AG10803 (cell line): ENCODE results near the gene CADM1.

ENCODE experiments used
- DNase-seq: peaks from one replicate; pipeline ENCODE4 v3.0.0; 2010; ENCODE audit warnings: low read depth
- H3K4me3 ChIP-seq: 2 replicates; pipeline ENCODE4 v1.5.1; 2011; ENCODE audit warnings: mild to moderate bottlenecking, low read length, control low read depth
- TF ChIP-seq, protein P1 (sequence below): conservative IDR thresholded peaks from 2 replicates; pipeline ENCODE4 v1.5.1; 2011; ENCODE audit warnings: mild to moderate bottlenecking, low read length, control low read depth, inconsistent platforms

Gene CADM1

DNA sequence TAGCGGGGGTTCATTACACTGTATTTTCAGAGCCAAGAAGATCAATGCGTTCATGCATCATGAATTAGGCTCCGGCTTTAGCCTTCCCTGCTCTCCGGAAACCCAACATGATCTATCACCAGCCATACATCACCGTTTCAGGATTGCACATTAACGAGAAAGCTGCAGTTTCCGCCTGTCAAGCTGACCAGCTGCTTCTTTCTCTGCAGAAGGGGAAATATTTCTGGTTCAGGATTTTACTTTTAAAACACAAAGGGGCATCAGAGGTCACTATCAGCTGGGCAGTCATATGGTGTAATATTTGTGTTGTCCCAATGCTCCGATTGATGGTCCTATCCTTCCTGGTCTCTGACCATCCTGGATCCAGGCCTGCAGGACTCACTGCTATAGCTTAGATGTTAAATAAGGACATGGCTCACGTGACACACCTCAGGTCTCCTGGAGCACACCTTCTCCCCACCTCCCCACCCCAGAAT is 21.4 kb upstream of the CADM1 start:
- TF ChIP-seq, protein P1, sequence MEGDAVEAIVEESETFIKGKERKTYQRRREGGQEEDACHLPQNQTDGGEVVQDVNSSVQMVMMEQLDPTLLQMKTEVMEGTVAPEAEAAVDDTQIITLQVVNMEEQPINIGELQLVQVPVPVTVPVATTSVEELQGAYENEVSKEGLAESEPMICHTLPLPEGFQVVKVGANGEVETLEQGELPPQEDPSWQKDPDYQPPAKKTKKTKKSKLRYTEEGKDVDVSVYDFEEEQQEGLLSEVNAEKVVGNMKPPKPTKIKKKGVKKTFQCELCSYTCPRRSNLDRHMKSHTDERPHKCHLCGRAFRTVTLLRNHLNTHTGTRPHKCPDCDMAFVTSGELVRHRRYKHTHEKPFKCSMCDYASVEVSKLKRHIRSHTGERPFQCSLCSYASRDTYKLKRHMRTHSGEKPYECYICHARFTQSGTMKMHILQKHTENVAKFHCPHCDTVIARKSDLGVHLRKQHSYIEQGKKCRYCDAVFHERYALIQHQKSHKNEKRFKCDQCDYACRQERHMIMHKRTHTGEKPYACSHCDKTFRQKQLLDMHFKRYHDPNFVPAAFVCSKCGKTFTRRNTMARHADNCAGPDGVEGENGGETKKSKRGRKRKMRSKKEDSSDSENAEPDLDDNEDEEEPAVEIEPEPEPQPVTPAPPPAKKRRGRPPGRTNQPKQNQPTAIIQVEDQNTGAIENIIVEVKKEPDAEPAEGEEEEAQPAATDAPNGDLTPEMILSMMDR, result no peak
- no peak for DNase-seq
- H3K4me3 ChIP-seq, result no peak overlapping the region

DNA sequence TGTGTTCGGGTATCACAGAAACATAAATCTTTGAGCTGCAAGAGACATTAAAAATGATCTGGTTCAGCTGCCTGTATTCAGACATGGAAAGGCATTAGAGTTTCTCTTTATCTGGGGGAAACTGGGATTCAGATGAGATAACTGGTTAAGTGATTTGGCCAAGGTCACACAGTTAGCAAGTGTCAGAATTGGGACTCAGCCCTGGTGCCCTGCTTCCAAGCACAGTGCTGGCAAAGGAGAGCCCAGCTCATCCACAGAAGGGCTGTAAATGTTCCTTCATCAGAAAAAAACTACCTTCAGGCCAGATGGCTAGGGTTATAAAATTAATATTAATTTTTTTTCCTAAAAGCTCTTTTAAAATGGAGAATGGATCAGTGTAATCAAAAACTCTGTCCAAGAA is 20.4 kb upstream of the CADM1 start:
- no peak for DNase-seq
- TF ChIP-seq, protein P1, result no peak
- H3K4me3 ChIP-seq, result no peak overlapping the region

GRCh38 chr11:115523727-115524399 is 19.6 kb upstream of the CADM1 start:
- TF ChIP-seq, protein P1, result no peak

GRCh38 chr11:115522302-115522701 is 18.1 kb upstream of the CADM1 start:
- DNase-seq, result no peak
- TF ChIP-seq, protein P1, result no peak
- no peak overlapping the region for H3K4me3 ChIP-seq

More at GRCh38 chr11:115523727-115524399, 19.6 kb upstream of the CADM1 start:
- H3K4me3 ChIP-seq, result no peak overlapping the region
- no peak for DNase-seq

DNA sequence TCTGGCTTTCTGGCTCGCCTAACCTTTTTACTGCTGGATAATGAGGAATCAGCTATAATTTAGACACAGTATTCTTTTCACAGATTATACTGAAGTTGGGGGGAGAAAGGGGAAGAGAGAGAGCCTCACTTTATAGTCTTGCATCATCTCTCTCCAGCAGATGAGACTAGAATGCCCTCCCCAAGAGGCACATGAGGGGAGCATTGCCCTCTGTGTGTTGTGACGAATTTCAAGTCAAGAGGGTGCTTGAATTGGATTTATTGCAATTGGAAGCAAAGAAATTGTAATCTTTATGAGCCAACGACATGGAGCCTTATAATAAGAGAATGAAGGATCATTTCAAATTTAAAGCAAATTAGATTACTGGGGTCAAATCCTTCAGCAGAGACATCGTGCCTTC is 17.6 kb upstream of the CADM1 start:
- H3K4me3 ChIP-seq, result no peak overlapping the region
- no peak for DNase-seq
- TF ChIP-seq, protein P1, result no peak

DNA sequence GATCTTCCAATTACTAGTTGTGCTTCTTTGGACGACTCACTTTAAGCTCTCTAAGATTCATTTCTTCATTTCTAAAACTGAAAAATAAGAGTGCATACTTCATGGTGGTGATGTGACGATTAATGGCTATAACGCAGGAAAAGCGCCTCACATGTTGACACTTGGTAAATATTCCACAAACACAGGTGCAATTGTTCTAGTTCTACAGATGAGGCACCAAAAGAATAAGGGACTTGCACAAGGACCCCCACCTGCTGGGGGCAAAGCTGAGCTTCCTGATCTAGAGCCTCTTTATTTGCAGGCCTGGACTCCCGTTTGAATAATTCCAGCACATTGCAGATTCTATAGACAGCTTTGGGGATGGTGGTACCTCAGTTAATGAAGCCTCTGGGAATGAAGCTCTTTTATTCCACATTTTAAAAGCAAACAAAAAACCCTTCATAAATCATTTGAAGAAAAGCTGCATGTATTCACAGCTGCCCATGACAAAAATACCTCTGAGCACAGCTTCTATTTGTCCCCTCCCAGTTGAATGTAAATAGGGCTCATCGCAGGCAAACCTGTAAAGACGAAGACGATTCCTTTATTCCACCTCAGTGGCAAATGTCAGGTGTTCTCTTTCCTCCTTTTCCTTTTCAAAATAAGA is 14.9 kb upstream of the CADM1 start:
- no peak for DNase-seq
- no peak overlapping the region for H3K4me3 ChIP-seq
- TF ChIP-seq, protein P1, result no peak
